HG02610 (cell line): Measurements from ENCODE around the gene CHSY3.

Experiments
- ATAC-seq: cut with Tn5 transposase; IDR thresholded peaks from one replicate; pipeline ENCODE4 v1.9.1; 2021; ENCODE audit warnings: mild to moderate bottlenecking, moderate library complexity; ENCODE audit not compliant: unreplicated experiment

CHSY3 gene

DNA sequence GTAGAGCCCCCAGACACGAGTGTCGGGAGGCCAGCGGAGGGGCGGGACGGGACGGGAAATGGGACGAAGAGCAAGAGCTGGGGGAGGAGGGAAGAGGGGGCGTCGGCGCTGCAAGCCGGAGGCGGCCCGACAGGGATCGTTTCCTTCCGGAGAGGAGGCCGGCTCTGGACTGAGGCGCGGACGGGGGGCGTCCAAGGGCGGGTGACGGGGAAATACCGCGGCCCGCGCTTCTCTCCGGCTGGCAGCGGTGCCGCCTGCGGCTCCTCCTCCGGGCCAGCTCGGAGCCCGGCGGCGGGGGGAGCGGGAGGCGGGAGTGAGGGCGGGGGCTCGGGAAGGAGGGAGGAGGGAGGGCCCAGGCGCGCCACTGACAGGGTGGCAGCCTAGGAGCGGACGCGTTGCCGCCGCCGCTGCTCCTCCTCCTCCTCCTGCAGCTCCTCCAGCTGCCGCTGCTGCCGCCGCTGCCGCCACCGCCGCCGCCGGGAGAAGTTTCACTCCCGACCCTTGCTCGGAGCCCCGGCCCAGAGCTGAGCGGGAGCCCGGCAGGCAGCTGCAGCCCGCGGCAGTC is at the start of gene CHSY3:
TSS of gene CHSY3 (plus strand) at position 364 of the 565 bp plus-strand sequence.
- ATAC-seq = peak; percentile 73

DNA sequence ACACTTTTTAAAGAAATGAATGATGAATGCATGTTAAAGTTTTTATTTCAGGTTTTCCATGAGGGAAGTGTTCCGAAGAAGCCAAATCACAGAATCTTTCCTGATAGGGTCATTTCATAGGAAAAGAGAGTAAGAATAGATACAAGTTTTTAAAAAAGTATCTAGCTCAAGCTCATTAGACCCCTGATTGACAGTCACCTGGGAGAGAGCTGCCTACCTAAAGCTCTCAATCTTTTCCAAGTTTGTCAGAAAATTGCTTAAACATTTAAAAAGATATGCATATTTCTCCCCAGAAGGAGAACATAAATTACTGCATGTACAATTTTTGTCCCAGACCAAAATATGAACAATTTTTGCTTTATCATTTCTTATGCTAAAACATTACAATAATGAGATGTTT is 47.9 kb upstream of the CHSY3 start:
- no peak for ATAC-seq

DNA sequence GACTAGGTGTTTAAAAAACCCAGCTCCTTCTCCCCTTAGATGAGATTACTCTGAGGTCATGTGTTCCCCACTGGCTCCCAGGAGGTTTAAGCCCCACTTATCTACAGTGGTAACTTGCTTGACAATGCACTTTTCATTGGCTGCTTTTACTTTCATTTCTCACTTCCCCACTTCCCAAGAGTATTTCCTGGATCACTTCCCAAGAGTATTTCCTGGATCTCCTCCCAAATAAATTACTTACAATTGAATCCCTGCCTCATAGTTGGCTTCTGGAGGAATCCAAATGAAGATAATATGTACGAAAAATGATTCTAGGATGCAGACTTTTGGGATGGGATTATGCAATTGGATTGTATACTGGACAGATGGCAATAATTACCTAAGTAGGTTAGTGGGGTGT is 47.1 kb upstream of the CHSY3 start:
- no peak for ATAC-seq

DNA sequence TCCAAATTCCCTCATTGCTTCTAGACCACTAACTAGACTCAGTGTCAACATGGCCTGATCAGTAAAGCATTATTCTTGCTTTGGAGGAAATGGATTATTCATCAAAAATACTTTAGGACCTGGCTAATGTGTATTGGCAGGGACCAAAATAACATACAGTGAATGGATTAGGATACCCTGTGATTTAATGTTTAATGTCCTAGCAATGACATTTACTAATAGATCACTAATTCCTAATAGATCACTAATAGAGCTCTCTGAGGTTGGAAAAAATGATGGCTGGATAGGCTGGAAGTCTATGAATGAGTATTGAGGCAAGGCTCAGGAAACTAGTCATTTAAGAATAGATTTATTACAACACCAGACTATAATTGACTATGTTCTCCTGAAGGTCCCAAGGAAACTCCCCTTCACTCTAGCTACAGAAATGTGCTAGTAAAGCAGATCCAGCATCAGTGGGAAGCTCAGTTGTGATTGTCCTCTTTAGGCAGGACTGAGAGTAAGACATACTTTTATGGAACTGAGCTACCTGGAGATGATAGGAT is 46.1 kb upstream of the CHSY3 start:
- no peak for ATAC-seq

DNA sequence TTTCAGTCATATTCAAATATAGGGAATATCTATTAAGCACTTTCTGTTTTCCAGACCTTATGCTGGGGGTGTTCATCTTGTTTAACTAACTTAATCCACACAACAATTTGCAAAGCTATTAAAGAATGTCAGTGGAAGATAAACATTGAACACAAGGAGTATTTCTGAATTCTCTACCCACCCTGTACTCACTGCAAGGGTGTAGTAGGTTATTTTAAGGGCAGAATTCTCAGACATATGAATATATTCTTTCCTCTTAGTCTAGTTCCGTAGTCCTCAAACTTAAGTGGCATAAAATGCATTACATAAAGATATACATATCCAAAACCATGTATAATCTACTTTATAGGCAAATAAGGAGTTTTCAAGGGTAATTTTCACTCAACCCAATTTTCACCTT is 19.9 kb upstream of the CHSY3 start:
- ATAC-seq = no peak

DNA sequence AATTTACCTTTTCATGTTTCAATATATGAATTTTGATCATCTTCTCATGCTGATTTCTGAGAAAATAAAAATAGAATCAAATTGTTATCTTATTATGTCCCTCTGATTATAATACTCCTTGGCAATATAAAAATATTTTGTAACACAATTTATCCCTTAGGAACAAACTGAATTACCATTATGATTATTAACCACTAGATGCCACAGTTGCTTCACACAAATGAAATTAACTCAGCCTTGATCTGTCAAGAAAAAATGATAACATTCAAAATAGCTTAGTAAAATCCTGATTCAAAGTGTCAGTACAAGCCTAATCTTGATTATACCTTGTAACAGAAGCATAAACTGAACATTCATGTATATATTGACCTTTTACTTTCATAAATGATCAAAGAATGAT is 4.8 kb upstream of the CHSY3 start:
- no peak for ATAC-seq

DNA sequence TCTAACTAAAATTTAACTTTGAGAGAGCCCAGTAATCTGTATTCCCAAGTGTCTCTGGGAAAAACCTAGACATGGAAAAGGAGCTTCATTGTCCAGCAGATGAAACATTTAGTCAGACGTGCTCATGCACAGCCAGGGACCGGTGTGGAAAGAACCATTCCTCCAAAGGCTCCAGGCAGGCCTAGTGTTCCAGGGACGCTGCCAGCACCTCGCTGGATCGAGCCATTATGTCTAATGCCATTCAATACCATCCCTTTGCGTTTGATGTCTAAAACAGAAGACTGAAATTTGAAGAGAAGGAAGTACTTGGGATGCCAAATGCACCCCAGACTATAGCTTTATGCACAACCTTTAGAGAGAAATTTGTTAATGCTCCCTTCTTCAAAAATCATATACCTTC is 1.4 kb upstream of the CHSY3 start:
- no peak for ATAC-seq

DNA sequence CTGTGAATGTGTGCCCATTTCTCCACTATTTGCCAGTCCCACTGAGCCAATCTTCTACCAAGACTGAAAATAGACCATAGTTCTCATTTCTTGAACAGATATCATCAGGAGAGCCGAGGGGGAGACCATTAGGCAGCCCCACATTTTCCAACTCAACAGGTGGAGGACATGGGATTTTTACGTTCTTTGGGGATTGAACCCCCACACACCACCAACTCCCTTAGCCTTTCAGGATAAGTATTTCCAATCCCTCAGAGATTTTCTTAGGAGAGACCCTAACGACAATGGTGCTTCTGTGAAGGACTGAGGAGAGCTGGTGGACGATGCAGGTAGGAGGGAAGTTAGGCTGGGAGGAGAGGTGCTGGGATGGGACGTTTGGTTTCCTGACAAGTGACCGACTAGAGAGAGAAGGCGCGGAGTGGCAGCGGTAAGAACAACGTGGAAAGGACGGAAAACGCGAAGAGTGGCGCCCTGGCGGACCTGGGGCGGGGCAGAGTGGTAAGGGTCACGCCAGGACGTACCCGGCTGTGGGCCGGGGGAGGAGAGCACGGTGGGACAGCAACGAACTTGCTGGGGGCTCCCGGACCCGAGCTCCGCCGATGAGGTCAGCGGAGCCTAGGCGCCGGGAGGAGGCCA is 681 bp upstream of the CHSY3 start:
- ATAC-seq = no peak

DNA sequence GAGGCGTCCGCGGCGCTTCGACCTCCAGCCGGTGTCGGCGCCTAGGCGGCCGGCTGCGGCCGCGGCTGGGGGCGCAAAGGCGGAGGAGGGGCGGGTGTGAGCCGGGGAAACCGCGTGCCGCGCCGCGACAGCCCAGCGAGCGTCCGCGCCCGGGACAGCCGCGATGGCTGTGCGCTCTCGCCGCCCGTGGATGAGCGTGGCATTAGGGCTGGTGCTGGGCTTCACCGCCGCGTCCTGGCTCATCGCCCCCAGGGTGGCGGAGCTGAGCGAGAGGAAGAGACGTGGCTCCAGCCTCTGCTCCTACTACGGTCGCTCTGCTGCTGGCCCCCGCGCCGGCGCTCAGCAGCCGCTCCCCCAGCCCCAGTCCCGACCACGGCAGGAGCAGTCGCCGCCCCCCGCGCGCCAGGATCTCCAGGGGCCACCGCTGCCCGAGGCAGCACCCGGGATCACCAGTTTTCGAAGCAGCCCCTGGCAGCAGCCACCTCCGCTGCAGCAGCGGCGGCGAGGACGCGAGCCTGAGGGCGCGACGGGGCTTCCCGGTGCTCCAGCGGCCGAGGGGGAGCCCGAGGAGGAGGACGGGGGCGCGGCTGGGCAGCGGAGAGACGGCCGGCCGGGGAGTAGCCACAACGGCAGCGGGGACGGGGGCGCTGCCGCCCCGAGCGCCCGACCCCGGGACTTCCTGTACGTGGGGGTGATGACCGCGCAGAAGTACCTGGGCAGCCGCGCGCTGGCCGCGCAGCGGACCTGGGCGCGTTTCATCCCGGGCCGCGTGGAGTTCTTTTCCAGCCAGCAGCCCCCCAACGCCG is 605 bp downstream of the CHSY3 start:
- peak; percentile 30 for ATAC-seq

DNA sequence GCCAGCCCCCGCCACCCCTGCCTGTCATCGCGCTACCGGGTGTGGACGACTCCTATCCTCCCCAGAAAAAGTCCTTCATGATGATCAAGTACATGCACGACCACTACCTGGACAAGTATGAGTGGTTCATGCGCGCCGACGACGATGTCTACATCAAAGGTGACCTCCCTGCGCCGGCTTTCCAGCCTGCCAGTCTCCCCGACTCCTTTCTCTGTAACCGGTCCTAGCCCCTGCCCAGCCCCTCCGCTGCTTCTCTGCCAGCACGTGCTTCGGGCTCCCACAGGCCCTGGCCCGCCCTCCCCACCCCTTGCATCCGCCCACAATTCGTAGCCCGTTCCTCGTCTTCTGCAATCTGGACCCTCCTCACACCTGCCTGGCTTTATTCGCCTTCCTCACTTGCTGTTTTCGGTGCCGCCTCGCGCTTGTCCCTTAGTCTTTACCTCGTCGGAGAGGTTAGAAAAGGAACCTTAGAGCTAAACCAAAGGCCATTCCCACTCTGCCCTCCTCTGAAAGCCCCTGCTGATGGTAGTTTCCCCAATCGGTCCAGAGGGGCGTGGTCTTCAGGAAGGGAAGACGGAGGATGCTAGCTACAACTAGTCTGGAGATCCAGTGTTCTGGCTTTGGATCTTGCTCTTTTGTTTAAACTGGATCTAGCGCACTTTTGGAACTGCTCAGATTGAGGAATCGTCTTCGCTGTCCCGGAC is 1.4 kb downstream of the CHSY3 start:
- no peak for ATAC-seq

DNA sequence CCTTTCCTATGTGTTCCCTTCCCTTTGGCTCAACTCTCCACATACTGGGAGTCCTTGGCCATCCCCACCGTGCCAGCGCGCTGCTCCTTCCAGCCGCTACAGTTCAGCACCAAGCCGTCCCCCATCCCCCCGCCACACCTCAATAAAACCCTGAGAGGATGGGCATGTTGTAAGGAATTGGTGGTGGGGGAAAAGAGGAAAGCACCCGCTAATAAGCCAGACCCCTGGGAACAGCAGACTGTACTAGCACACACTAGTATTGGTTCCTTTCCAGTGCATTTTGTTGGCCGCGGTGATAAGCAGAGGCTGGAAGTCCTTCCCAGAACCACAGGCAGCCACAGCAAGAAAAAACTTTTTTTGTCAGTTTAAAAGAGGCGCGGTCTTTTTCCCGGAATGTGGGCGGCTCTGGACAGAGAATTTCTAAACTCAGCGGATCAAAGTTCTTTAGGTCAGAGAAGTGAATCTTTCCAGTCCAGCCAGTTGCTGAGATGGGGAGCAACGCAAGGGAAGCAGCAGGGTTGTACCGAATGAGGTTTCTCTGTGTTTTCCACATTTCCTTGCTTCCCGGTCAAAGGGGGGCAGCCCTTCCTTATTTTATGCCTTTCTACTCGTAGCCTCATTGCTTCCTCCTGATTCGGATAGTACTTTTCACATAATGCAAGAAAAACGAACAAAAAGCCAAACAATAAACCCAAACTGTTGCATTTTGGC is 2.1 kb downstream of the CHSY3 start:
- no peak for ATAC-seq

DNA sequence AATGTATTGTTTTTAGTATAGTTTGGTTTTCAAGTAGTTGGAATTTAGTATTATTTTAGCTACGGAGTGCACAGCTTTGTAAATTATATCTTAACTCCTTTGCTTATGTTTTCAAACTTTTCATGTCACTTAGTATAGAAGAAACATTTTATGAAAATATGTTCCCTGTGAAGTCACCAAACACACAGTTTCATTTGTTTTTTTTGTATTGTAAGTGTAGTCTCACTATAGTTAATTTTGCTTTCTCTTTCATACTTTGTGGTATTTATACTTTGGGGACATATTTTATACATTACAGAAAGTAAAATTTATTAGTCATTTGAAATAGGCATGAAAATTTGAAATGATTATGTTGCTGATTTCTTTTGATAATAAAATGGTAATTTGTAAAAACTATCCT is 5.0 kb downstream of the CHSY3 start:
- peak; percentile 55 for ATAC-seq

DNA sequence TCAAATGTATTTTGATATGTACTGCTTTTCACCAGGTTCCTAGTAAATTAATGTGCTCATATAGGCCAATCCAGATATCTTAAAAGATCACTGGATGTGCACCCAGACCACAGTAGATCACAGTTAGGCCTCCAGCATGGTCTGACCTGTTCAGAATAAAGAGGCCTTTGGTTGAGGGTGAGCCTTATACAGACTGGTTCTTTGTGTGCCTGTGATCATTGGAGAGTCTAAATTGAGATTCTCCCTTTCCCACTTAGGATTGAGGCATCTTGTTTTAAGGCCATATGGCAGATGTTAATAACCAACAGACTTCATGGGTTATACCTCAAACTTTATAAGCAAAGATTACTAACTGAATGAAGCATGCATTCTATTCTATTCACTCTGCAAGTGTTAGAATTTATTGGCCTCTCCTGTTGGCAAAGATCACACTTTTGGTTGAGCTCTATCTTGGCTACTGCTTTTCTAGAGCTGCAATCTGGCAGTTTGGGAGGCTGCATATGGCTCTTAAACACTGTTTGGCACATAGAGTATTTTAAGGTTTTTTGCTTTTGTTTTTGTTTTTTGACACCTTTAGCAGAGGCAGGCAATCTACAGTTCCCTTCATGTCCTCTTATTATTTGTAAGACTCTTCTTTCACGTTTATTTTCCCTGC is 8.5 kb downstream of the CHSY3 start:
- no peak for ATAC-seq

DNA sequence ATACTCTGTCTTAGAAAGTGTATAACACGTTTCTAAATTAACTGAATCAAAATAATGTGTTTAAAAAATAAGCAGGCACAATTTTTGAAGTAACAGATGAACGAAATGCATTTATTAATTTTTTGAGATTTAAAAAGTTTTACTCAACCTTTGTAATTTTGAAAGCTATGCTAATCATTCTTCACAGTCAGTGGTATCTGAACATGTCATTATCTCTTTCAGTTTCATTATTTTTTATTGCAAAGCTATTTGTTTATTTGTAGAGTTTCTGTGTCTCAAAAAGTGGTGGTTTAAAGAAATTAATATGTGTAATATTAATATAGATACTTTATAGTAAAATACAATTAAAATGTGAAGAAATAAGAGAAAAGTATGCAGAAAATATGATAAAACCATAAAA is 11.2 kb downstream of the CHSY3 start:
- ATAC-seq = no peak

DNA sequence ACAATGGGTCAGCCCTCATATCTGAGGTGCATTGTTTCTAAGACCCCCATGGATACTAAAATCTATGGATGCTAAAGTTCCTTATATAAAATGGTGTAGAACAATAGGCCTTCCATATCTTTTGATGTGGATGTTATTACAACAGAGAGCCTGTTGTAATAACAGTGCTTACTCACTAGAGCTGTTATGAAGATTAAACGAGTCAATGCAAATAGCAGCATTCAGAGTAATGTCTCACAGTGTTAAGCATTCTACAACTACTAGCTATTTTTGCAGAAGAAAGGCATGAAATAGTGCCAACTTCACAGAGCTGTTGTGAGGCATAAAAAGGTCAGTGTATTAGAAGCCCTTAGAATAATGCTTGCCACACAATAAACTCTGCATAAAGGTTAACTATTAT is 13.0 kb downstream of the CHSY3 start:
- ATAC-seq = no peak

DNA sequence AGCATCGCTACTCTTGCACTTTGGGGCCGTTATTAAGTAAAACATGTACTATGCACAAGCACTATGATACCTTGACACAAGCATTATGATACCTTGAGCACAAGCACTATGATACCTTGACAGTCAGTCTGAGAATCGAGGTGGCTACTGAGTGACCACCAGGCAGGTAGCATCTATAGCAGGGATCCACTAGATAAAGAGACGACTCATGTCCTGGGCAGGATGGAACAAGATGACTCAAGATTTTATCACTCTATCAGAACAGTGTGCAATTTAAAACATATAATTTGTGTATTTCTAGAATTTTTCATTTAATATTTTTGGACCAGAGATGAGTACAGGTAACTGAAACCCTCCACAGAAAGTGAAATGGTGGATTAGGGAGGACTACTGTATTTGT is 16.9 kb downstream of the CHSY3 start:
- ATAC-seq = no peak

DNA sequence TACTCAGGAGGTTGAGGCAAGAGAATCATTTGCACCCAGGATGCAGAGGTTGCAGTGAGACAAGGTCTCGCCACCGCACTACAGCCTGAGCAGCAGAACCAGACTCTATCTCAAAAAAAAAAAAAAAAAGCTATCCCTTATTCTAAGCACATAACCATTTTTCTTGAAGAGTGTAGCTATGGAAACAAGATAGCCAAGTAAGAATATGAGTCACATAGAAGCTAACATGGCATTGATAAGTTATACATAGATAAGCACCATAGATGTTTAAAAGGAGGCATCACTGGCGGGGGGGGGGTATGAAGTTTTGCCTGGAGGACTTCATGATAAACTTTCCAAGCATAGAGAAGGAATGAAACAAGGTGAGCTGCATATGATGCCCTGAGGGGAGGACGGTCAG is 26.0 kb downstream of the CHSY3 start:
- ATAC-seq = no peak

DNA sequence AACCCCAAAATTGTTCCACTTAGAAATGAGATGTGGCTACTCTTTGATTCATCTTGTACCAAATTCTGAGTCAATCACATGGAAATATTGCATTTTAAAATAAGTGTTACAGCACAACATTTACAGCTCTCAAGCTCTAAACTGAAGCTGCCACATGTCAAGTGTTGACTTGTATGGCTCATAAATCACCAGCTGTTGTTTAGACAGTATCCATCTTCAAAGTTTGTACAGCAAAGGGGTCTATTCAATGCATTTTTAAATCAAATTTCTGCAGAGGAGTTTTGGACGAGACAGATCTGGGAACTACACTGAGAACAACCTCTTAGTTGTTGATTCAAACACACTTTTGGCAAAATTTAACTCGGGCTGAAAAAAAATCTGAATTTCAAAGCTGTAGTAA is 31.4 kb downstream of the CHSY3 start:
- ATAC-seq = no peak

DNA sequence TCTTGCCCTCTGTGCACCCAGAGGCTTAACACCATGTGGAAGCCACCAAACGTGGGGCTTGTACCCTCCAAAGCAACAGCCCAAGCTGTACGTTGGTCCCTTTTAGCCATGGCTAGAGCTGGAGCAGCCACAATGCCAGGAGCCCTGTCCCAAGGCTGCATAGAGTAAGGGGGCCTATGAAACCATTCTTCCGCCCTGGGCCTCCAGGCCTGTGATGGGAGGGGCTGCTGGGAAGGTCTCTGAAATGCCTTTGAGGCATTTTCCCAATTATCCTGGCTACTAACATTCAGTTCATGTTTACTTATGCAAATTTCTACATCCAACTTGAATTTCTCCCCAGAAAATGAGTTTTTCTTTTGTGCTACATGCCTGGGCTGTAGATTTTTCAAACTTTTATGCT is 33.8 kb downstream of the CHSY3 start:
- no peak for ATAC-seq

DNA sequence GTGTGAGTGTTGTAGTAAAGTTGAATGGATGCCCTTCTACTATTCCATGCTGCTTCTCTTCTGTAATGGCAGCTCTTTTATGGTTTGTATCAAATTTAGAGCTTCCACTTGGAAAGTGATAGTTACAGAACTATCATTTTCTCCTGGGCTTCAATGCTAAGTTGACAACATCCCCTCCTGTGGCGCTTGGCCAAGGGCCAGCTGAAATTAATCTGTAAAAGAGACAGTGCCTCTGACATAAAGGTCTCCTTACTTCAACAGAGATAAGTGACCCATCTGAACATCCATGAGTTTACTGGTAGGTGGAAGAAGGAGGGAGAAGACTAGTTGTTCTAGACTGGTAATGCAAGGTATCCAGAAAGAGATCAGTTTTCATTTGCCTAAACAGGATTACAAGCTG is 39.7 kb downstream of the CHSY3 start:
- ATAC-seq = no peak
